ENCODE data around the gene GPR119. TPM values are rescaled to one million over a fixed set of nuclear protein-coding genes. Genes with fewer than 3 reads are reported as not detected.
"Not testable (repeated sequence)": the region's sequence is repeated elsewhere in the genome, so short reads cannot be mapped to it uniquely, and the experiment has no call there.

GPR119 gene
- total and polyA plus RNA-seq, 2 of the 8 experiments (the other 6 are each of a cell fraction or from before 2014, with no cell fraction given): 0.11 TPM; not detected in 1

GRCh38 chrX:130429236-130429635 lies 43.8 kb upstream of the GPR119 start:
- H3K9ac ChIP-seq (replicated peaks in 1 of 4; ENCODE audit: extremely low read depth in 1 of 4, low read depth in 3 of 4, low read length in 3 of 4); CTCF ChIA-PET (ENCODE audit: partially characterized antibody); H3K27ac ChIP-seq (ENCODE audit: low read depth, low read length); H3K56ac ChIP-seq (replicated peaks; ENCODE audit: insufficient read length, low read depth, low read length); H4K5ac ChIP-seq (ENCODE audit: insufficient read length, low read depth, low read length); H3K79me1 ChIP-seq (ENCODE audit: low read depth, low read length); H4K20me1 ChIP-seq (replicated peaks in 1 of 2; ENCODE audit: control insufficient read depth in 1 of 2, insufficient read depth in 2 of 2, low read length in 2 of 2); H3K79me2 ChIP-seq (ENCODE audit: control insufficient read depth in 1 of 2, insufficient read depth in 2 of 2, low read length in 2 of 2); H3K23me2 ChIP-seq (ENCODE audit: low read depth, low read length); H3K23ac ChIP-seq (ENCODE audit: insufficient read length); H2BK20ac ChIP-seq (ENCODE audit: low read length); DNase-seq (ENCODE audit: low read depth in 1 of 2, low spot score in 2 of 2); H3K4ac ChIP-seq (replicated peaks; ENCODE audit: insufficient read length, low read depth, low read length); H2BK5ac ChIP-seq (ENCODE audit: low read depth, low read length); H3K27me3 ChIP-seq (replicated peaks in 1 of 4; ENCODE audit: control insufficient read depth in 3 of 4, extremely low read depth in 1 of 4, insufficient read depth in 3 of 4, low read length in 3 of 4); H3K9me3 ChIP-seq (ENCODE audit: insufficient read depth in 2 of 2, low read depth in 1 of 2, low read length in 1 of 2); FAIRE-seq; H3K4me3 ChIP-seq (ENCODE audit: extremely low read depth in 1 of 4, insufficient read depth in 2 of 4, low read depth in 3 of 4, low read length in 4 of 4); H3K36me3 ChIP-seq (ENCODE audit: control insufficient read depth in 2 of 4, insufficient read depth in 4 of 4, low read length in 3 of 4); H3K4me2 ChIP-seq (ENCODE audit: insufficient read depth in 1 of 2, low read depth in 2 of 2, low read length in 2 of 2); H2AFZ ChIP-seq (ENCODE audit: low read length); H4K91ac ChIP-seq (replicated peaks; ENCODE audit: insufficient read length, low read length); H3K4me1 ChIP-seq (replicated peaks in 1 of 4; ENCODE audit: control insufficient read depth in 3 of 4, insufficient read depth in 4 of 4, low read length in 3 of 4); H2AK5ac ChIP-seq (ENCODE audit: low read depth, low read length); H3K18ac ChIP-seq (ENCODE audit: extremely low read depth, low read length); H2BK15ac ChIP-seq (ENCODE audit: low read length); H2BK120ac ChIP-seq (replicated peaks; ENCODE audit: low read depth, low read length); H3K14ac ChIP-seq (ENCODE audit: insufficient read length); H4K8ac ChIP-seq (ENCODE audit: extremely low read depth, insufficient read depth, low read length); POLR2A ChIA-PET (ENCODE audit: partially characterized antibody); H2BK12ac ChIP-seq (ENCODE audit: low read depth, low read length): not testable (repeated sequence)
- 91% methylated on average over 5 of the region's 5 CpGs; no CpG with 5 or more reads in 1 of the 2 experiments for WGBS, 2 experiments (ENCODE audit: extremely low coverage in 1 of 2, insufficient coverage in 1 of 2, insufficient read length in 1 of 2, insufficient replicate concordance in 2 of 2, low coverage in 1 of 2, low lambda C conversion rate in 2 of 2, missing lambda C conversion rate in 1 of 2)
